ENCODE results near the gene BSN. TPM values are rescaled to one million over a fixed set of nuclear protein-coding genes. Genes with fewer than 3 reads are reported as not detected.

The BSN gene
- polyA plus RNA-seq, 2 of the 4 experiments (the other 2 are of a cell fraction): 0.04 to 0.08 TPM

- no peak for DNase-seq (ENCODE audit: low read depth in 1 of 2, low spot score in 1 of 2)
- WGBS (ENCODE audit: missing lambda C conversion rate): 94% methylated on average over 1 of the region's 1 CpG
- H3K4me3 ChIP-seq: no peak overlapping the region
- no peaks in the 10 kb centered on the region for H3K9me3 ChIP-seq
- FAIRE-seq: no peak
- CTCF ChIA-PET: interaction anchor here (0.5 to 1.5 kb wide), 3 partner anchors 14 to 30 kb away, joined by 3 to 9 read pairs (median 3); no protein-coding TSS in a partner anchor
- POLR2A ChIA-PET: no interaction called here
- TF ChIP-seq REST (IDR thresholded peaks at IDR 0.05) (no peak), ZNF302 (CRISPR knock-in tag; IDR thresholded peaks at IDR 0.05) (no peak), JUNB (IDR thresholded peaks at IDR 0.05) (no peak), PBX3 (IDR thresholded peaks at IDR 0.05) (no peak), ZC3H11A (IDR thresholded peaks at IDR 0.05) (no peak), HOXB13 (CRISPR knock-in tag; IDR thresholded peaks at IDR 0.05; ENCODE audit: low read depth) (no peak), GATA3 (IDR thresholded peaks at IDR 0.05; ENCODE audit: borderline replicate concordance) (no peak), HDAC2 (IDR thresholded peaks at IDR 0.05) (no peak), HEYL (CRISPR knock-in tag; IDR thresholded peaks at IDR 0.05) (no peak), HES2 (IDR thresholded peaks at IDR 0.05) (no peak), CHD4 (IDR thresholded peaks at IDR 0.05; ENCODE audit: borderline replicate concordance) (no peak)
- no peak overlapping the region for H3K4me2 ChIP-seq
- no peak overlapping the region for H3K27ac ChIP-seq
- ATAC-seq: no peak
- H3K4me1 ChIP-seq: no peaks in the 10 kb centered on the region
These were observed 41.4 kb upstream of the BSN start for GRCh38 chr3:49512781-49513355.

- ATAC-seq (no peak), FAIRE-seq (no peak), DNase-seq (ENCODE audit: low read depth in 1 of 2, low spot score in 1 of 2) (no peak)
- Histone ChIP-seq H3K4me3 (no peak overlapping the region), H3K4me2 (no peak overlapping the region), H3K27ac (no peak overlapping the region), H3K4me1 (no peaks in the 10 kb centered on the region), H3K9me3 (no peaks in the 10 kb centered on the region)
- ChIA-PET POLR2A (interaction anchor here (0.6 kb wide), 1 partner anchor 720 kb away, joined by 3 read pairs; no protein-coding TSS in a partner anchor), CTCF (interaction anchor here (1.2 to 1.5 kb wide), 3 partner anchors 23 to 158 kb away, joined by 3 to 9 read pairs (median 5); no protein-coding TSS in a partner anchor)
- WGBS (ENCODE audit: missing lambda C conversion rate): 90% methylated on average over 4 of the region's 4 CpGs
- TF ChIP-seq CBX2 (IDR thresholded peaks at IDR 0.05; ENCODE audit: borderline replicate concordance, low read depth) (no peak), CEBPB (IDR thresholded peaks at IDR 0.05) (no peak), POLR2AphosphoS2 (conservative IDR thresholded peaks at IDR 0.05; ENCODE audit: low read length) (no peak)
These were observed 40.7 kb upstream of the BSN start for GRCh38 chr3:49513494-49514124.

- ChIA-PET CTCF (interaction anchor here (1.9 to 6.9 kb wide), 2 partner anchors 22 to 154 kb away, joined by 7 to 33 read pairs; no protein-coding TSS in a partner anchor), POLR2A (no interaction called here)
- WGBS (ENCODE audit: missing lambda C conversion rate): 91% methylated on average over 3 of the region's 3 CpGs
- TF ChIP-seq NR3C1 (IDR thresholded peaks at IDR 0.05) (no peak), ZSCAN20 (CRISPR knock-in tag; IDR thresholded peaks at IDR 0.05) (no peak), ELK1 (IDR thresholded peaks at IDR 0.05; ENCODE audit: low read depth, low read length) (no peak), CEBPB (IDR thresholded peaks at IDR 0.05) (no peak), TFCP2L1 (CRISPR knock-in tag; IDR thresholded peaks at IDR 0.05) (no peak), ZC3H11A (IDR thresholded peaks at IDR 0.05) (no peak), HDAC2 (IDR thresholded peaks at IDR 0.05) (no peak), EP300 (IDR thresholded peaks at IDR 0.05) (no peak), REST (IDR thresholded peaks at IDR 0.05) (no peak), HOXB5 (CRISPR knock-in tag; IDR thresholded peaks at IDR 0.05) (no peak), ESRRA (IDR thresholded peaks at IDR 0.05; ENCODE audit: borderline replicate concordance, low read length) (no peak), CBX8 (IDR thresholded peaks at IDR 0.05) (no peak), ZNF302 (CRISPR knock-in tag; IDR thresholded peaks at IDR 0.05) (no peak), MYC (IDR thresholded peaks at IDR 0.05; ENCODE audit: borderline replicate concordance, low read length) (no peak)
These were observed 36.3 kb upstream of the BSN start for GRCh38 chr3:49518016-49518415.

More at GRCh38 chr3:49518016-49518415, 36.3 kb upstream of the BSN start:
- FAIRE-seq: no peak
- ATAC-seq: no peak
- Histone ChIP-seq H3K27ac (no peak overlapping the region), H3K4me1 (no peaks in the 10 kb centered on the region), H3K4me3 (no peak overlapping the region), H3K9me3 (no peaks in the 10 kb centered on the region), H3K4me2 (no peak overlapping the region)
- DNase-seq (ENCODE audit: low read depth in 1 of 2, low spot score in 1 of 2): no peak
